ENCODE data around the gene BICC1. TPM values are rescaled to one million over a fixed set of nuclear protein-coding genes. Genes with fewer than 3 reads are reported as not detected.

BICC1 gene
- total RNA-seq, 6 experiments from 2014 or later = 55.6 to 67.7 (median 64.8) TPM

GRCh38 chr10:58778966-58779365 lies 266.3 kb downstream of the BICC1 start:
- H3K9me3 Mint-ChIP-seq = no peaks in the 10 kb centered on the region
- TF ChIP-seq CTCF (IDR thresholded peaks at IDR 0.05) = no peak
- peaks cover 8% of the 10 kb centered on the region for H3K27me3 Mint-ChIP-seq (ENCODE audit: insufficient read depth)
- peak overlapping the region; percentile 35; the same call in 1 of the 2 replicates for H3K27ac Mint-ChIP-seq
- no peaks in the 10 kb centered on the region for H3K36me3 Mint-ChIP-seq (ENCODE audit: low read depth)
- DNase-seq = no peak
- peaks cover 88% of the 10 kb centered on the region for H3K4me1 Mint-ChIP-seq (ENCODE audit: low read depth)
- H3K4me3 Mint-ChIP-seq = peak overlapping the region; percentile 34; the same call in 1 of the 2 replicates

DNA sequence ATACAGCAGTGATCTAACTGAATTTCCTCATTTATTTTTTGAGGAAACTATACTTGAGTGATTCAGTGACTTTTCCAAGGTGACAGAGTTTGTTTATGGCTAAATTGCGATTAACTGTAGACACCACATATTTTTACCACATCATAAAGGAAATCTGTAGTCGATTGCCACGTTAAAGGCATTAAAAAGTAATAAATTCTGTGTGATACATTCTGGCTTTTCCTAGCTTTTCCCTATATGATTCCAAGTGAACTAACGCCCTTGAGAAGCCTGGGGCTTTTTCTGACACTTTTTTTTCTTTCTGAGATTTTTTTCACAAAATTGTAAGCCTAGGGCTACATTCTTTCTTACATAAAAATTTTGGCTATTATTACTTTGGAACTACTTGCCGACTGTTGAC lies 266.9 kb downstream of the BICC1 start:
- H3K36me3 Mint-ChIP-seq (ENCODE audit: low read depth) = no peaks in the 10 kb centered on the region
- peaks cover 87% of the 10 kb centered on the region for H3K4me1 Mint-ChIP-seq (ENCODE audit: low read depth)
- no peaks in the 10 kb centered on the region for H3K9me3 Mint-ChIP-seq
- no peak for TF ChIP-seq CTCF (IDR thresholded peaks at IDR 0.05)
- peak overlapping the region; percentile 3; the same call in 1 of the 2 replicates for H3K4me3 Mint-ChIP-seq
- no peak for DNase-seq
- peak overlapping the region; percentile 35 for H3K27ac Mint-ChIP-seq
- peaks cover 8% of the 10 kb centered on the region for H3K27me3 Mint-ChIP-seq (ENCODE audit: insufficient read depth)

GRCh38 chr10:58780476-58780875 lies 267.8 kb downstream of the BICC1 start:
- peak overlapping the region; percentile 3; the same call in 1 of the 2 replicates for H3K4me3 Mint-ChIP-seq
- no peak for TF ChIP-seq CTCF (IDR thresholded peaks at IDR 0.05)
- H3K9me3 Mint-ChIP-seq = no peaks in the 10 kb centered on the region
- H3K27me3 Mint-ChIP-seq (ENCODE audit: insufficient read depth) = peaks cover 8% of the 10 kb centered on the region
- H3K36me3 Mint-ChIP-seq (ENCODE audit: low read depth) = no peaks in the 10 kb centered on the region
- peaks cover 84% of the 10 kb centered on the region for H3K4me1 Mint-ChIP-seq (ENCODE audit: low read depth)
- H3K27ac Mint-ChIP-seq = peak overlapping the region; percentile 35
- no peak for DNase-seq

DNA sequence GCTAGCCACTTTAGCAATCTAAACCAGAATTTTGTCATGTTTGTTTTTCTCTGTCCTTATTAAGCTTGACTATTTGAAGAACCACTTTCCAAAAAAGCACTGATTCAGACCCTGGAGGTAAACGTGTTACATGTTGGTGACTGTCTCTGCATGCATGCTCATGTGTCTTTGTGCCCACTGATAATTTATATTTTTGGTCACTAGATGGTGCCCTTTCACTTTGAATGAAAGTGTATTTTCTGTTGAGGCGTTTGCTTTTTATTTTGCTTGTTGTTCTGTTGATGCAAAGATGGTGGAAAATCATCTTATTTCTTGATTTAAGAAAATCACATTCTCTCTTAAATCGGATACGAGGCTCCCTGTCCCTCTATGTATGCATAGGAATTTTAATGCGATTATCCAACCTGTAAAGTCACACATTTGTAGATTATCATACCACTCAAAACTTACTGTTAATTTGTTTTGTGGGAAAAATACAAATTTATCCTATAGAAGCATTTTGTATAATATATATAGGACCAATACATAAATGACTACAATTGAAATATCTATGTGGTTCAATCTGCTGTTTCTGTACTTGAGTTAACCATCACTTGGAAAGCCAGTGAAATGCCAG lies 269.3 kb downstream of the BICC1 start:
- no peak overlapping the region for H3K4me3 Mint-ChIP-seq
- H3K27ac Mint-ChIP-seq = peak overlapping the region; percentile 25; the same call in 1 of the 2 replicates
- H3K4me1 Mint-ChIP-seq (ENCODE audit: low read depth) = peaks cover 69% of the 10 kb centered on the region
- DNase-seq = peak; percentile 63
- peaks cover 2% of the 10 kb centered on the region; the same call in 1 of the 2 replicates for H3K27me3 Mint-ChIP-seq (ENCODE audit: insufficient read depth)
- no peaks in the 10 kb centered on the region for H3K9me3 Mint-ChIP-seq
- peaks cover 3% of the 10 kb centered on the region for H3K36me3 Mint-ChIP-seq (ENCODE audit: low read depth)
- peak; percentile 88 for TF ChIP-seq CTCF (IDR thresholded peaks at IDR 0.05)

DNA sequence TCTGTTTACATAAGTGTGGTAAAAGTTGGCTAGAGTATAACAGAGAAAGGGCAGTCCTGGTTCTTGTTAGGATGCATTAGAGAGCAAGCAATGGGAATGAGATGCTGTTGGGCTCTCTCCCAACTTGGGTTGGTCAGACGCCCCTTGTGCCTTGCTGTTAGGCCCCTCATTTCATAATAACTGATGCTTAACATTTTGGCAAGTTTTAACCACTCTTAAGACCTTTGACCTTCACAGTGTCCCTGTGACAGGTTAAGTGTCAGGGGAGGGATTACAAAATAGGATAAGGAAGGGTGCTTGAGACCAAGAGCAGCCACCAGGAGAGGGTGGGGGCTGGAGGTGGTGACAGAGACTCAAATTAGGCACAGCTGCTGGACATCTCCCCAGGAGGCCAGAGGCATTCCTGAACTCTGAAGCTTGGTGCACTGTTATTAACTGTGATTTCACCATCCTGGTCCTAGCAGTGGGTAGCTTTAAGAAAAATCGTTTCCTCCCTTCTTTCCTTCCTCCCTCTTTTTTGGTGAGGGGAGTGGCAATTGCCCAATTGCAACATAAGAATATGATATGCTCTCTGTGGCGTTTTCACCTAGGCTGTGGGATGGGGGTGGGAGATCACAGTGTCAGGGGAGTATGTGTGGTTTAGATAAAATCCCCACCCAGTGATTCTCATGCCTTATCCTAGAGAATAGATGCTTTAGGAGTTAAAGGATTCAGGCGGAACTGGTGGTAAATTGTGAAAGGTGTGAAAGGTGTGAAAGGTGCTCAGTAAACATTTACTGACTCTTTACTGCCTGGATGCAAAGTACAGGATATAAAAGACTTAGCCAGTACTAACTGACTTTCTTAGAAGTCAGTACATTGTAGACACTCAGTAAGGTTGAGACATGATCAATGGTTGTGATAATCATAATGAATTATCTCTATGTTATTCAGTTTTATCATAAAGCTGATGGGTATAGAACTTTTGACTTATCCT lies 270.5 kb downstream of the BICC1 start:
- Mint-ChIP-seq H3K36me3 (ENCODE audit: low read depth) (peaks cover 11% of the 10 kb centered on the region), H3K27ac (peak overlapping the region; percentile 44), H3K9me3 (no peaks in the 10 kb centered on the region), H3K4me3 (no peak overlapping the region), H3K27me3 (ENCODE audit: insufficient read depth) (peaks cover 2% of the 10 kb centered on the region; the same call in 1 of the 2 replicates), H3K4me1 (ENCODE audit: low read depth) (peaks cover 61% of the 10 kb centered on the region)
- peak; percentile 1 for DNase-seq
- no peak for TF ChIP-seq CTCF (IDR thresholded peaks at IDR 0.05)
